GM10266 (cell line): ENCODE measurements around the gene RAI2.

Source experiments
- DNase-seq: peaks from one replicate; pipeline ENCODE4 v3.0.0; 2012; ENCODE audit errors: extremely low spot score
- TF ChIP-seq, protein P1 (sequence below): IDR thresholded peaks from 2 replicates; pipeline ENCODE4 v1.5.1; 2012; ENCODE audit warnings: mild to moderate bottlenecking, low read depth; ENCODE audit not compliant: control insufficient read depth, insufficient read depth; ENCODE audit errors: missing control alignments

RAI2 gene

DNA sequence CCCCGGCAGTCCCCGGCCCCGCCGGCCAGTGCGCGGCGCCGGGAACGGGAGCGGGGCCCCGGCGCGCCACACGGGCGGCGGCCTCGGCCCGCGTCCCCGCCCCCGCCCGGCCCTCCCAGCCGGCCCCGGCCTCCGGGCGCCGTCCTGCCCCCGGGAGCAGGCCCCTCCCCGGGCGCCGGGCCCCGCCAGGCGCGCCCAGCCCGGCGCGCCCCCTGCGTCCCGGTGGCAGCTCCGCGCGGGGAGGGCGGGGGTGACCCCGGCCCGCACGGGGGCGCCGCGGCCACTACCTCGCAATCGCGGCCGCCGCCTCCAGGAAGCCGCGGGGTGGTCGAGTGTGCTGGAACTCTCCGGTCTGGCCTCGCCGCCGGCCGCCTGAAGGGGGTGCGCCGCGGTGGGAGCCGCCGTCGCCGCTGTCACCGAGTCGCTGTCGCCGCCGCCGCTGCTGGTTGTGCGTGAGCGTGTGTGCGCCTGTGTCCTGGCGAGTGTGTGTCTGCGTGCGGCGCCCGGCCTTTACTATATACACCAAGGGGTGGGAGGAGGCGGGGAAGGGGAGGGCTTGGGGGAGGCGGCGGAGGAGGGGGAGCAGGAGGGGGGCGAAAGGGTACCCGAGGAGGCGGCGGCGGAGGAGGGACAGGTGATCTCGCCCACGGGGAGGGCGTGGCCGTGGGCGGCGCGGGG is at the start of gene RAI2:
TSS of gene RAI2 (minus strand) at position 488 of the 678 bp plus-strand sequence. CDS start 59,288 bp downstream, outside the sequence.
- TF ChIP-seq, protein P1, sequence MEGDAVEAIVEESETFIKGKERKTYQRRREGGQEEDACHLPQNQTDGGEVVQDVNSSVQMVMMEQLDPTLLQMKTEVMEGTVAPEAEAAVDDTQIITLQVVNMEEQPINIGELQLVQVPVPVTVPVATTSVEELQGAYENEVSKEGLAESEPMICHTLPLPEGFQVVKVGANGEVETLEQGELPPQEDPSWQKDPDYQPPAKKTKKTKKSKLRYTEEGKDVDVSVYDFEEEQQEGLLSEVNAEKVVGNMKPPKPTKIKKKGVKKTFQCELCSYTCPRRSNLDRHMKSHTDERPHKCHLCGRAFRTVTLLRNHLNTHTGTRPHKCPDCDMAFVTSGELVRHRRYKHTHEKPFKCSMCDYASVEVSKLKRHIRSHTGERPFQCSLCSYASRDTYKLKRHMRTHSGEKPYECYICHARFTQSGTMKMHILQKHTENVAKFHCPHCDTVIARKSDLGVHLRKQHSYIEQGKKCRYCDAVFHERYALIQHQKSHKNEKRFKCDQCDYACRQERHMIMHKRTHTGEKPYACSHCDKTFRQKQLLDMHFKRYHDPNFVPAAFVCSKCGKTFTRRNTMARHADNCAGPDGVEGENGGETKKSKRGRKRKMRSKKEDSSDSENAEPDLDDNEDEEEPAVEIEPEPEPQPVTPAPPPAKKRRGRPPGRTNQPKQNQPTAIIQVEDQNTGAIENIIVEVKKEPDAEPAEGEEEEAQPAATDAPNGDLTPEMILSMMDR = no peak
- no peak for DNase-seq

DNA sequence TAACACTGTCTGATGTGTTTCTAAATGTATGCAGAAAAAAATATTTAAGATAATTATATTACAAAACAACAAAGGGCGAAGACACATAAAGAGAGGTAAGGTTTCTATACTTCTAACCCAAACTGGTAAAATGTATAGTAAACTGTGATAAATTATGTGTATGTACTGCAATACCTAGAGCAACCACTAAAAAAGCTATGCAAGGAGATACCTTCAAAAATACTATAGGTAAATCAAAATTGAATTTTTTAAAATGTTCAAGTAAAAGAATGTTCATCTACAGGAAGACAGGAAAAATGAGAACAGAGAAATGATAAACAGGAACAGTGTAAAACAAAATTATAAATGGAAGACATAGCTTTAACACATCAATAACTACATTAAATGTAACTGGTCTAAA is 27.3 kb upstream of the RAI2 start:
- DNase-seq = no peak
- TF ChIP-seq, protein P1 = no peak

DNA sequence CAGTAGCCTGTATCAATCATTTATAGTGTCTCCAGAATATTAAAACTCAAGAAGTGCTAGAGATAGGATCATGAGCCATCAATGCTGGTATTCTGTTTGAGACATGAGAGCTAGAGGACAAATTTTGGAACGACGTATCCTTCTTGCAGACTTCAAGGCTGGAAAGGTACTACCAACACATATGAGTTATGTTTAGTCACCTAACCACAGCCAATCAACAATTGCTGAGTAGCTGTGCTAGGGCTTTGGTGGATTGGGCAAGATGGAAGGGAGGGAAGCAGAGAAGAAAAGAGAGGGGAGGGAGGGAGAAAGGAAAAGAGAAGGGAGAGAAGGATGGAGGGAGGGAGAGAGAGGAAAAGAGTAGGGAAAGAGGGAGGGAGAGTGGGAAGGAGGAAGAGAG is 21.6 kb upstream of the RAI2 start:
- no peak for DNase-seq
- TF ChIP-seq, protein P1 = no peak

DNA sequence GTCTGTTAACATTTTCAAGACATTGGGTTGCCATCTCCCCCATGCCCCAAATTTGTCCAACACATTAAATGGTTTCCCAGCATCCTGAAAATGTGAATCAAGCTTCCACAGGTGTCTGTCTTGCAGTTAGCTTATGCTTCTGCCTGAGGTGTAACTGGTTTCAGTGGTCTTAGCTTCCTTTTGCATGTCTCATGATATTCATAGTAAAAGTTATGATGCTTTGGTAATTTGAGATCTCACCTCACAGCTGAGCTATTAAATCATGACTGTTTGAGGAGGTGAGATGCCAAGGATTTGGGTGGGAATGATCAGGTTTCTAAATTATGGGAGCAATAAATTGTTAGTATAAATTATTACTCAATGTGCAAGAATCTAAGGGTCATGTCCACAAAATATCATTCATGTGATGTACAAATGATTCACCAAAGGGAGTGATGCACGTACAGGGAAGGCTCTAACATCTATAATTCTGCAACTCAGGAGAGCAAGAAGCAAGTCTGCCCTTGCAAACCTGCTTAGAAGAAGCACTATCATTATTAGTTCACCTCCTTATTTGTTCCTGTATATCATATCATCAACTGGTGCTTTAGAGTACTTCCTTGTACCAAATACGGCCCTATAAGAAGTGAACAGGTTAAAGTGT is 17.1 kb upstream of the RAI2 start:
- TF ChIP-seq, protein P1 = no peak
- no peak for DNase-seq

DNA sequence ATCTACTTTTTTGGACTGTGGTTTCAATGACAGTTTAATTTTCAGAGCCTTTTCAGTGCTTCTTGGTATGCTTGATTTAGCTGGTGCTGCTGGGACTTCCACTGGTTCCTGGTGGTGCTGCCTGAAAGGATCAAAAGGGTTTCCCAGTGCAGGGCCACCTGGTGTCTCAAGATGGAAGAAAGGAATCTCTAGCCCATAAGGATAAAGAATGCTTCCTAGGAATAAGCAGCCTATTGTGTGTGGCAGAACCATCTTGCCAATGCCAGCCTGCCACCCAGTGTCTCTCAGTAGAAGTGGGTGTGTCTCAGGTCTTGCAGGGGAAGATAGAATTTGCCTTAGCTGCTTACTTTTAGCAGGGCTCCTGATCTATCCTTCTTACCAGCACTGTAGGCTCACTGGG is 15.0 kb upstream of the RAI2 start:
- no peak for DNase-seq
- TF ChIP-seq, protein P1 = no peak

DNA sequence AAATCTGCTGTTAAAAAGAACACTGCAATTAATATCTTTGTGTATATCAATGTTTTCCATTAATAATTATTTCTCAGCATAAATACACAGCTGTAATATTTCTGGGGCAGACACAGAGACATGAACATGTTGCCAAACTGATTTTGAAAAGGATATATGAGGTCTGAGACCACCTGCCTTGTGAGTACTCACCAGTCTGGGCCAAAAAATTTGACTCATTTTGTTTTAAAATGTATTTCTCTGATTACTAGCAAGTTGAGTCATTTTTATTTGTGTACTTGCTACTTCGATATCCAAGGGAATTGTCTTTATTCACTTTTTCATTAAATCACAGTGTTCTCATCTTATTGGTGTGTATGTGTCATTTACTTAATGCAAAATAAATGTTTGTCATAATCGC is 8.5 kb upstream of the RAI2 start:
- DNase-seq = no peak
- TF ChIP-seq, protein P1 = no peak

DNA sequence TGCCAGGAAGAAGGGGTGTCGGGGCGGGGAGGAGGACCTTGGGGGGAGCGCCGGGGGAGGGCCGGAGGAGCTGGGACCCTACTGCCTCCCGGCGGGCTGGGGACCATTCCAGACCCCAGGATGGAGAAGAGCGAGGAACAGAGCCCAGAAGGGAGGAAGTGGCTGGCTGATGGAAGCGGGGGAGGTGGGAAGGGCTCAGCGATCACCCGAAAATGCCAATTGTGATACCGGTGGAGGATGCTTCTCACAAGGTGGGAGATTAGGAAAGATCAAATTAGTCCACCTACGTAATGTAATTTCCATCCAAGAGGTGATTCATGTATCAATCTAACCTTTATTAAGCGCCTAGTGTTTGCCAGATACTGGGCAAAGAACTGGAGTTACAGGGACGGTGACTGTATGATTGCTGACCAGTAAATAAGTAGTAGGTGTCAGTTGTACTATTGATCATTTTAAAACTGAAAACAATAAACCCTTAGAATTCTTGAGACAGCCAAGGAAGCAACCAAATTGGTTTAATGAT is 452 bp upstream of the RAI2 start:
- TF ChIP-seq, protein P1 = no peak
- no peak for DNase-seq
